ENCODE results near the gene MEF2C. TPM values are rescaled to one million over a fixed set of nuclear protein-coding genes. Genes with fewer than 3 reads are reported as not detected.

The MEF2C gene
- polyA plus RNA-seq, 1 donor (not counting 4 experiments of a cell fraction or from before 2014, with no cell fraction given), result 0.10 TPM

DNA sequence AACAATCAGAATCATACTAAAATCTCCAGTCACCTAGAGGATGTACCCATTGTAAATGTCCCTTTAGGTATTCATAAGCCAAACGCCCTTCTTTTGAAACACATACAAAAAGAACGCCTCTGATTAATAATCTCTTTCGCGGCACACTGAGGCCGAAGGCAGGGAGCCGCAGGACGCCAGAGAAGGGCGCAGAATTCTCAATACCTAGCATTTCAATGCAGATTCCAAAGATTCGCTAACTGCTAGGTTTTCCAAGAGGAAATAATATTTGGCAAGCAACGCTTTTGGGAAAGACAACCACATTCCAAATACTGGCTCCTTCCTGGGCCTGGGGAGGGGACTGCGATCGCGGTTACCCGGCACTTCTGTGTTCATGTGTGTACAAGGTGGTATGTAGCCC, 203.3 kb downstream of the MEF2C start:
- dilution Hi-C loops (cut with MboI; ENCODE audit: extremely low pct_ligation_motif_present, low sequenced_read_pairs), result no loop called here
- no peak overlapping the region for H3K4me3 ChIP-seq (ENCODE audit: control insufficient read depth in 2 of 3, extremely low read depth in 1 of 3, insufficient read depth in 2 of 3, low read depth in 1 of 3, low read length in 3 of 3)

DNA sequence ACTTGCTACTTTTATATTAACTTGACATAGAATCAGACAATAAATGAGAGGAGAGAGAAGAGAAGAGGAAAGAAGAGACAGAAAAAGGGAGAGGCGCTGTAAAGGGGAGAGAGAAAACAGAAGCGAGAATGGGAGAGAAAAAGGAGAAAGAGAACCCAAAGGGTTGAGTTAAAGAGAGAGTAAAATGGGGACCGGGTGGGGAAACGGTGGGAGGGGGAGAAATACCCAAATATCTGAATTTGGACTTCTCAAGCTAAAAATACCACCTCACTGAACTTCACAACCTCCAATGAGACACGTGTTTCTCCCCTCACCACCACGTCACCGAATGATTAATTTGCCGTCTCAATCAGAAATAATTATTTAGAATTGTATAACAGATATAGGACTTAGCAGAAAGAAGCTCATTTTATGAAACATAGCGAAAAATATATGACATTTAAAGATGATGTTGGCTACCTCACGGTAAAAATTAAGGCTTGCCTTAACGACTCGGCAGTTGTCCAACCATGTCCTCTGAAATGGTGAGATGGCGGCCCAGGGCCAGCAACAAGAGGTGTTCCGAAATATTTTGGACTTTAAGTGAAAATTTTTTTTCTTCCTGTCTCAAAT, 204.1 kb downstream of the MEF2C start:
- Histone ChIP-seq H2AFZ (ENCODE audit: control insufficient read depth, low read length) (no peak overlapping the region), H4K20me1 (ENCODE audit: control insufficient read depth, extremely low read depth, insufficient read depth, low read length) (no peaks in the 10 kb centered on the region), H3K36me3 (ENCODE audit: control insufficient read depth in 2 of 2, extremely low read depth in 1 of 2, insufficient read depth in 2 of 2, low read length in 2 of 2) (no peaks in the 10 kb centered on the region), H3K9me1 (ENCODE audit: control insufficient read depth, extremely low read depth, insufficient read depth, low read length) (no peaks in the 10 kb centered on the region), H3K4me3 (ENCODE audit: control insufficient read depth in 2 of 3, extremely low read depth in 1 of 3, insufficient read depth in 2 of 3, low read depth in 1 of 3, low read length in 3 of 3) (no peak overlapping the region), H3K27me3 (ENCODE audit: control insufficient read depth, extremely low read depth, insufficient read depth, low read length) (peaks cover 93% of the 10 kb centered on the region), H3K4me2 (ENCODE audit: control insufficient read depth, extremely low read depth, insufficient read depth, low read depth, low read length) (no peak overlapping the region), H3K79me2 (ENCODE audit: control insufficient read depth, insufficient read depth, low read length) (no peaks in the 10 kb centered on the region), H3K9ac (ENCODE audit: control insufficient read depth, extremely low read depth, insufficient read depth, low read length) (no peak overlapping the region), H3K27ac (ENCODE audit: control insufficient read depth, insufficient read depth, low read length) (no peak overlapping the region), H3K9me3 (ENCODE audit: control insufficient read depth, low read depth, low read length) (peaks cover 5% of the 10 kb centered on the region), H3K4me1 (ENCODE audit: control insufficient read depth, extremely low read depth, insufficient read depth, low read length) (peaks cover 3% of the 10 kb centered on the region)
- DNase-seq (ENCODE audit: low read depth, low spot score) (no peak), FAIRE-seq (no peak)
- TF ChIP-seq, protein P1, sequence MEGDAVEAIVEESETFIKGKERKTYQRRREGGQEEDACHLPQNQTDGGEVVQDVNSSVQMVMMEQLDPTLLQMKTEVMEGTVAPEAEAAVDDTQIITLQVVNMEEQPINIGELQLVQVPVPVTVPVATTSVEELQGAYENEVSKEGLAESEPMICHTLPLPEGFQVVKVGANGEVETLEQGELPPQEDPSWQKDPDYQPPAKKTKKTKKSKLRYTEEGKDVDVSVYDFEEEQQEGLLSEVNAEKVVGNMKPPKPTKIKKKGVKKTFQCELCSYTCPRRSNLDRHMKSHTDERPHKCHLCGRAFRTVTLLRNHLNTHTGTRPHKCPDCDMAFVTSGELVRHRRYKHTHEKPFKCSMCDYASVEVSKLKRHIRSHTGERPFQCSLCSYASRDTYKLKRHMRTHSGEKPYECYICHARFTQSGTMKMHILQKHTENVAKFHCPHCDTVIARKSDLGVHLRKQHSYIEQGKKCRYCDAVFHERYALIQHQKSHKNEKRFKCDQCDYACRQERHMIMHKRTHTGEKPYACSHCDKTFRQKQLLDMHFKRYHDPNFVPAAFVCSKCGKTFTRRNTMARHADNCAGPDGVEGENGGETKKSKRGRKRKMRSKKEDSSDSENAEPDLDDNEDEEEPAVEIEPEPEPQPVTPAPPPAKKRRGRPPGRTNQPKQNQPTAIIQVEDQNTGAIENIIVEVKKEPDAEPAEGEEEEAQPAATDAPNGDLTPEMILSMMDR (optimal IDR thresholded peaks at IDR 0.05 in 1 of 3, IDR thresholded peaks at IDR 0.05 in 1 of 3, conservative IDR thresholded peaks at IDR 0.05 in 1 of 3; ENCODE audit: extremely low read depth in 1 of 3, insufficient read depth in 2 of 3, low read length in 3 of 3), result no peak
- TF ChIP-seq EZH2 (IDR thresholded peaks at IDR 0.05; ENCODE audit: low read length), result peak; percentile 80
- dilution Hi-C loops (cut with MboI; ENCODE audit: extremely low pct_ligation_motif_present, low sequenced_read_pairs), result no loop called here

More for the DNA sequence above, 203.3 kb downstream of the MEF2C start:
- DNase-seq (ENCODE audit: low read depth, low spot score) (no peak), FAIRE-seq (no peak)
- H3K9ac ChIP-seq (ENCODE audit: control insufficient read depth, extremely low read depth, insufficient read depth, low read length), result no peak overlapping the region
- no peaks in the 10 kb centered on the region for H3K9me1 ChIP-seq (ENCODE audit: control insufficient read depth, extremely low read depth, insufficient read depth, low read length)
- peaks cover 3% of the 10 kb centered on the region for H3K4me1 ChIP-seq (ENCODE audit: control insufficient read depth, extremely low read depth, insufficient read depth, low read length)
- TF ChIP-seq EZH2 (IDR thresholded peaks at IDR 0.05; ENCODE audit: low read length), result no peak
- TF ChIP-seq, protein P1 (optimal IDR thresholded peaks at IDR 0.05 in 1 of 3, IDR thresholded peaks at IDR 0.05 in 1 of 3, conservative IDR thresholded peaks at IDR 0.05 in 1 of 3; ENCODE audit: extremely low read depth in 1 of 3, insufficient read depth in 2 of 3, low read length in 3 of 3), result no peak
- no peak overlapping the region for H2AFZ ChIP-seq (ENCODE audit: control insufficient read depth, low read length)
- H3K27me3 ChIP-seq (ENCODE audit: control insufficient read depth, extremely low read depth, insufficient read depth, low read length), result peaks cover 93% of the 10 kb centered on the region
- H3K79me2 ChIP-seq (ENCODE audit: control insufficient read depth, insufficient read depth, low read length), result no peaks in the 10 kb centered on the region
- no peaks in the 10 kb centered on the region for H4K20me1 ChIP-seq (ENCODE audit: control insufficient read depth, extremely low read depth, insufficient read depth, low read length)
- no peak overlapping the region for H3K27ac ChIP-seq (ENCODE audit: control insufficient read depth, insufficient read depth, low read length)
- H3K36me3 ChIP-seq (ENCODE audit: control insufficient read depth in 2 of 2, extremely low read depth in 1 of 2, insufficient read depth in 2 of 2, low read length in 2 of 2), result no peaks in the 10 kb centered on the region
- no peak overlapping the region for H3K4me2 ChIP-seq (ENCODE audit: control insufficient read depth, extremely low read depth, insufficient read depth, low read depth, low read length)
- H3K9me3 ChIP-seq (ENCODE audit: control insufficient read depth, low read depth, low read length), result peaks cover 5% of the 10 kb centered on the region

All from keratinocyte (primary cell).